Measurements from ENCODE around the gene ANAPC7.

DNA sequence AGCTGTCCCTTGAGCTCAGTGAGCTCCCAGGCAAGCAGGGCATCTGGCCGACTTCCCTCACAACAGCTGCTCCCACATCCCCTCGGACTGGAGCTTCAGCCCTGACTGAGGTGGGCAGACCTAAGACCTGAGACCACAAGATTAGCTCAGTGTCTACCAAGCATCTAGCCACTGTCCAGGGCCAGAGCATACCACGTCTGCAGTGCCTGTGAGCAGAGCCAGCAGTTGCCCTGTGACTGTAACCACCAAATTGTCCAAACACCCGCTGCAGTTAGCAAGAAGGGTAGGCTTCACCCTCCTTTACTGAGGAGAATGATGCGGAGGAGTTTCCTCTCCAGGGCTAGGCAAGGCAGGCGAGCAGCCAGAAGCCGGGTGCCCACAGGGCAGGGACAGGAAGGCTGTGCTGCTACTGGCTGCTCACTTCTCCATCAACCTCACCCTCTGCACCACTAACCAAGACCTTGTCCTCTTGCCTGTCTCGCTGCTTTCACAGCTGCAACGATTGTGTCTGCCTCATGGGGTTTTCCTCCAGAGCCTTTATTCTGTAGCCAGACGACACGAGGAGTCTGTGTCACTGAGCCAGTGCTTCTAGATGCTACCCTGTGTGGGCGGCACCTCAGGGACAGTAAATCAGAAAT is 53.9 kb downstream of the ANAPC7 start:
- TF ChIP-seq, protein P1, sequence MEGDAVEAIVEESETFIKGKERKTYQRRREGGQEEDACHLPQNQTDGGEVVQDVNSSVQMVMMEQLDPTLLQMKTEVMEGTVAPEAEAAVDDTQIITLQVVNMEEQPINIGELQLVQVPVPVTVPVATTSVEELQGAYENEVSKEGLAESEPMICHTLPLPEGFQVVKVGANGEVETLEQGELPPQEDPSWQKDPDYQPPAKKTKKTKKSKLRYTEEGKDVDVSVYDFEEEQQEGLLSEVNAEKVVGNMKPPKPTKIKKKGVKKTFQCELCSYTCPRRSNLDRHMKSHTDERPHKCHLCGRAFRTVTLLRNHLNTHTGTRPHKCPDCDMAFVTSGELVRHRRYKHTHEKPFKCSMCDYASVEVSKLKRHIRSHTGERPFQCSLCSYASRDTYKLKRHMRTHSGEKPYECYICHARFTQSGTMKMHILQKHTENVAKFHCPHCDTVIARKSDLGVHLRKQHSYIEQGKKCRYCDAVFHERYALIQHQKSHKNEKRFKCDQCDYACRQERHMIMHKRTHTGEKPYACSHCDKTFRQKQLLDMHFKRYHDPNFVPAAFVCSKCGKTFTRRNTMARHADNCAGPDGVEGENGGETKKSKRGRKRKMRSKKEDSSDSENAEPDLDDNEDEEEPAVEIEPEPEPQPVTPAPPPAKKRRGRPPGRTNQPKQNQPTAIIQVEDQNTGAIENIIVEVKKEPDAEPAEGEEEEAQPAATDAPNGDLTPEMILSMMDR (IDR thresholded peaks at IDR 0.05): peak in 1 of 6 experiments; percentile 2
- TF ChIP-seq POLR2A (IDR thresholded peaks at IDR 0.05): no peak
